Neural progenitor cell (in vitro differentiated cells): ENCODE measurements around the gene ZNF337. TPM values are rescaled to one million over a fixed set of nuclear protein-coding genes. Genes with fewer than 3 reads are reported as not detected.
A peak's percentile ranks its signal among the peaks of the same experiment; 100 is the strongest.
"Not testable (repeated sequence)": the region's sequence is repeated elsewhere in the genome, so short reads cannot be mapped to it uniquely, and the experiment has no call there.

Experiments
- DNase-seq: peaks from one replicate; pipeline ENCODE4 v3.0.0-alpha.2; 2016; ENCODE audit warnings: low spot score
- H2AFZ ChIP-seq: fragments of 200-600 bp; sonication (generic); replicated peaks from 2 replicates; pipeline ENCODE4 v1.6.1; 2016; ENCODE audit warnings: antibody characterized with exemption
- H3F3A ChIP-seq: fragments of 200-600 bp; sonication (generic); 2 replicates; pipeline ENCODE4 v1.6.1; 2016; ENCODE audit warnings: antibody characterized with exemption, low read depth
- H3K27ac ChIP-seq: fragments of 200-600 bp; sonication (generic); 2 replicates; pipeline ENCODE4 v1.5.1; 2016; ENCODE audit warnings: mild to moderate bottlenecking
- H3K27me3 ChIP-seq: fragments of 200-600 bp; sonication (generic); 2 replicates; pipeline ENCODE4 v1.6.1; 2016; ENCODE audit warnings: mild to moderate bottlenecking, moderate library complexity
- H3K36me3 ChIP-seq: fragments of 200-600 bp; sonication (generic); 2 replicates; pipeline ENCODE4 v1.5.1; 2016
- H3K4me1 ChIP-seq: fragments of 200-600 bp; sonication (generic); 2 replicates; pipeline ENCODE4 v1.6.1; 2016; ENCODE audit warnings: mixed run types
- H3K4me2 ChIP-seq: fragments of 200-600 bp; sonication (generic); 2 replicates; pipeline ENCODE4 v1.6.1; 2016
- H3K4me3 ChIP-seq: fragments of 200-600 bp; sonication (generic); 2 replicates; pipeline ENCODE4 v1.5.1; 2016
- H3K79me2 ChIP-seq: fragments of 200-600 bp; sonication (generic); 2 replicates; pipeline ENCODE4 v1.6.1; 2016; ENCODE audit warnings: low read depth
- H3K9ac ChIP-seq: fragments of 200-600 bp; sonication (generic); 2 replicates; pipeline ENCODE4 v1.6.1; 2016
- H3K9me3 ChIP-seq: fragments of 200-600 bp; sonication (generic); 2 replicates; pipeline ENCODE4 v1.5.1; 2016; ENCODE audit warnings: low read depth
- H4K20me1 ChIP-seq: fragments of 200-600 bp; sonication (generic); 2 replicates; pipeline ENCODE4 v1.6.1; 2016; ENCODE audit warnings: low read depth
- H3K27ac Mint-ChIP-seq: 3 replicates; pipeline ENCODE4 v1.8.0; 2021; ENCODE audit warnings: mixed read lengths
- H3K27me3 Mint-ChIP-seq: 2 replicates; pipeline ENCODE4 v1.8.0; 2022; ENCODE audit warnings: low read depth, mild to moderate bottlenecking, inconsistent platforms, moderate library complexity, mixed read lengths; ENCODE audit not compliant: insufficient read depth
- H3K36me3 Mint-ChIP-seq: 3 replicates; pipeline ENCODE4 v1.8.0; 2021; ENCODE audit warnings: mixed read lengths
- H3K4me1 Mint-ChIP-seq: 3 replicates; pipeline ENCODE4 v1.8.0; 2021; ENCODE audit warnings: mixed read lengths
- H3K4me3 Mint-ChIP-seq: 3 replicates; pipeline ENCODE4 v1.8.0; 2021; ENCODE audit warnings: mild to moderate bottlenecking, moderate library complexity, mixed read lengths
- H3K9me3 Mint-ChIP-seq: 3 replicates; pipeline ENCODE4 v1.8.0; 2020; ENCODE audit warnings: mixed read lengths
- CTCF ChIP-seq: fragments of 200-600 bp; sonication (generic); IDR thresholded peaks from 2 replicates; pipeline ENCODE4 v1.5.1; 2017; ENCODE audit warnings: antibody characterized with exemption, mild to moderate bottlenecking
- EZH2 ChIP-seq: fragments of 200-600 bp; sonication (generic); IDR thresholded peaks from 2 replicates; pipeline ENCODE4 v1.6.1; 2017; ENCODE audit warnings: antibody characterized with exemption, mild to moderate bottlenecking, moderate library complexity
- EZH2phosphoT487 ChIP-seq: fragments of 200-600 bp; sonication (generic); IDR thresholded peaks from 2 replicates; pipeline ENCODE4 v1.6.1; 2017; ENCODE audit warnings: antibody characterized with exemption
- total RNA-seq: library from RNA; depleted of rRNA; stranded (reverse); fragments of >200 nt; gene quantifications from 2 replicates; pipeline ENCODE4 v1.2.3, GENCODE V29; 2015; ENCODE audit warnings: low replicate concordance

The ZNF337 gene
- total RNA-seq, 1 donor from 2014 or later, result 22.4 TPM

- no peaks in the 10 kb centered on the region for H3F3A ChIP-seq
- H3K9ac ChIP-seq, result no peak overlapping the region
- H3K9me3 ChIP-seq, result no peaks in the 10 kb centered on the region
- no peak overlapping the region for H3K27ac ChIP-seq
- H3K4me1 Mint-ChIP-seq, result peaks cover 7% of the 10 kb centered on the region
- H3K4me3 ChIP-seq, result no peak overlapping the region
- no peaks in the 10 kb centered on the region for H4K20me1 ChIP-seq
- H3K4me1 ChIP-seq, result peaks cover 5% of the 10 kb centered on the region
- TF ChIP-seq CTCF (no peak), EZH2 (no peak), EZH2phosphoT487 (no peak)
- no peaks in the 10 kb centered on the region for H3K36me3 ChIP-seq
- no peaks in the 10 kb centered on the region for H3K27me3 ChIP-seq
- DNase-seq, result no peak
- H2AFZ ChIP-seq, result no peak overlapping the region
- H3K4me2 ChIP-seq, result no peak overlapping the region
- no peaks in the 10 kb centered on the region for H3K79me2 ChIP-seq
- H3K36me3 Mint-ChIP-seq, result peaks cover 2% of the 10 kb centered on the region
- peaks cover 28% of the 10 kb centered on the region for H3K9me3 Mint-ChIP-seq
- H3K4me3 Mint-ChIP-seq, result no peak overlapping the region
- H3K27ac Mint-ChIP-seq, result no peak overlapping the region
- no peaks in the 10 kb centered on the region for H3K27me3 Mint-ChIP-seq
Measured at GRCh38 chr20:25723975-25724374, 27.3 kb upstream of the ZNF337 start.

GRCh38 chr20:25720285-25720684 lies 23.6 kb upstream of the ZNF337 start:
- H4K20me1 ChIP-seq, result no peaks in the 10 kb centered on the region
- DNase-seq, result no peak
- Mint-ChIP-seq H3K4me3 (no peak overlapping the region), H3K36me3 (no peaks in the 10 kb centered on the region), H3K4me1 (peaks cover 7% of the 10 kb centered on the region), H3K9me3 (peaks cover 23% of the 10 kb centered on the region), H3K27me3 (no peaks in the 10 kb centered on the region), H3K27ac (no peak overlapping the region)
- H3K36me3 ChIP-seq, result no peaks in the 10 kb centered on the region
- no peak overlapping the region for H3K27ac ChIP-seq
- no peak overlapping the region for H3K4me2 ChIP-seq
- H3F3A ChIP-seq, result peaks cover 6% of the 10 kb centered on the region
- H3K9ac ChIP-seq, result no peak overlapping the region
- H3K9me3 ChIP-seq, result no peaks in the 10 kb centered on the region
- no peaks in the 10 kb centered on the region for H3K27me3 ChIP-seq
- H3K79me2 ChIP-seq, result no peaks in the 10 kb centered on the region
- TF ChIP-seq EZH2phosphoT487 (no peak), EZH2 (no peak), CTCF (no peak)
- peaks cover 5% of the 10 kb centered on the region for H3K4me1 ChIP-seq
- no peak overlapping the region for H2AFZ ChIP-seq
- H3K4me3 ChIP-seq, result no peak overlapping the region

- not testable (repeated sequence) for H3K27ac ChIP-seq, H3K9ac ChIP-seq, H3K4me3 Mint-ChIP-seq, H3K27me3 Mint-ChIP-seq, H3K36me3 Mint-ChIP-seq, H3K27me3 ChIP-seq, H3F3A ChIP-seq, H3K79me2 ChIP-seq, H3K4me1 ChIP-seq, H3K9me3 ChIP-seq, H4K20me1 ChIP-seq, H3K36me3 ChIP-seq, H3K4me1 Mint-ChIP-seq, H2AFZ ChIP-seq, H3K27ac Mint-ChIP-seq
- H3K4me3 ChIP-seq, result peak overlapping the region; percentile 24
- peaks cover 27% of the 10 kb centered on the region for H3K9me3 Mint-ChIP-seq
- peak overlapping the region; percentile 55 for H3K4me2 ChIP-seq
- DNase-seq, result peak; percentile 51
Measured at GRCh38 chr20:25718896-25719809, 22.5 kb upstream of the ZNF337 start.

GRCh38 chr20:25707695-25708094 lies 11.0 kb upstream of the ZNF337 start:
- no peak for DNase-seq
- Histone ChIP-seq H3K4me2 (no peak overlapping the region), H3K4me1 (no peaks in the 10 kb centered on the region), H3K79me2 (no peaks in the 10 kb centered on the region), H3K9ac (no peak overlapping the region), H3K4me3 (no peak overlapping the region), H2AFZ (no peak overlapping the region), H3F3A (no peaks in the 10 kb centered on the region), H3K36me3 (no peaks in the 10 kb centered on the region), H3K27me3 (no peaks in the 10 kb centered on the region), H3K9me3 (no peaks in the 10 kb centered on the region), H3K27ac (no peak overlapping the region), H4K20me1 (no peaks in the 10 kb centered on the region)
- H3K27ac Mint-ChIP-seq, result no peak overlapping the region
- no peak overlapping the region for H3K4me3 Mint-ChIP-seq
- H3K36me3 Mint-ChIP-seq, result no peaks in the 10 kb centered on the region
- H3K9me3 Mint-ChIP-seq, result peaks cover 29% of the 10 kb centered on the region
- TF ChIP-seq CTCF (no peak), EZH2 (no peak), EZH2phosphoT487 (no peak)
- peaks cover 3% of the 10 kb centered on the region for H3K27me3 Mint-ChIP-seq
- H3K4me1 Mint-ChIP-seq, result no peaks in the 10 kb centered on the region
